GM21367 (cell line): ENCODE measurements around the gene FOXN3.

Experiments
- ATAC-seq: cut with Tn5 transposase; IDR thresholded peaks from one replicate; pipeline ENCODE4 v1.9.1; 2021; ENCODE audit not compliant: unreplicated experiment

FOXN3 gene

GRCh38 chr14:89384636-89385035 is 32.4 kb downstream of the FOXN3 start:
- no peak for ATAC-seq

- peak; percentile 92 for ATAC-seq
These were observed 33.0 kb downstream of the FOXN3 start for GRCh38 chr14:89384023-89384422.

GRCh38 chr14:89382901-89383845 is 33.9 kb downstream of the FOXN3 start:
- ATAC-seq = no peak

- ATAC-seq = no peak
These were observed 34.5 kb downstream of the FOXN3 start for GRCh38 chr14:89382487-89382886.

GRCh38 chr14:89379891-89380820 is 36.9 kb downstream of the FOXN3 start:
- ATAC-seq = no peak

GRCh38 chr14:89379006-89379405 is 38.0 kb downstream of the FOXN3 start:
- no peak for ATAC-seq

- ATAC-seq = no peak
These were observed 38.9 kb downstream of the FOXN3 start for GRCh38 chr14:89378119-89378518.

GRCh38 chr14:89377544-89377943 is 39.5 kb downstream of the FOXN3 start:
- no peak for ATAC-seq

- ATAC-seq = no peak
These were observed 42.1 kb downstream of the FOXN3 start for GRCh38 chr14:89374908-89375307.

- no peak for ATAC-seq
These were observed 43.8 kb downstream of the FOXN3 start for GRCh38 chr14:89373185-89373584.

GRCh38 chr14:89372512-89372883 is 44.5 kb downstream of the FOXN3 start:
- no peak for ATAC-seq

- no peak for ATAC-seq
These were observed 45.2 kb downstream of the FOXN3 start for GRCh38 chr14:89371585-89372511.

GRCh38 chr14:89370781-89371180 is 46.3 kb downstream of the FOXN3 start:
- ATAC-seq = no peak

GRCh38 chr14:89370381-89370780 is 46.7 kb downstream of the FOXN3 start:
- ATAC-seq = no peak

GRCh38 chr14:89369656-89370055 is 47.4 kb downstream of the FOXN3 start:
- ATAC-seq = no peak

- no peak for ATAC-seq
These were observed 48.2 kb downstream of the FOXN3 start for GRCh38 chr14:89368490-89369477.

GRCh38 chr14:89367779-89368120 is 49.3 kb downstream of the FOXN3 start:
- ATAC-seq = no peak

- ATAC-seq = no peak
These were observed 49.9 kb downstream of the FOXN3 start for GRCh38 chr14:89366864-89367778.
